Stimulated activated CD8-positive, alpha-beta memory T cell treated with anti-CD3 and anti-CD28 coated beads, Interleukin-12 subunit alpha, Interleukin-12 subunit beta, amount 100 ng/mL, for 24 hours (primary cell): ENCODE data around the gene MYPN.
"Not testable (repeated sequence)": the region's sequence is repeated elsewhere in the genome, so short reads cannot be mapped to it uniquely, and the experiment has no call there.

Experiments used
- DNase-seq: peaks from one replicate; pipeline ENCODE4 v3.0.0-alpha.2; 2020; ENCODE audit errors: extremely low read depth

Gene MYPN

DNA sequence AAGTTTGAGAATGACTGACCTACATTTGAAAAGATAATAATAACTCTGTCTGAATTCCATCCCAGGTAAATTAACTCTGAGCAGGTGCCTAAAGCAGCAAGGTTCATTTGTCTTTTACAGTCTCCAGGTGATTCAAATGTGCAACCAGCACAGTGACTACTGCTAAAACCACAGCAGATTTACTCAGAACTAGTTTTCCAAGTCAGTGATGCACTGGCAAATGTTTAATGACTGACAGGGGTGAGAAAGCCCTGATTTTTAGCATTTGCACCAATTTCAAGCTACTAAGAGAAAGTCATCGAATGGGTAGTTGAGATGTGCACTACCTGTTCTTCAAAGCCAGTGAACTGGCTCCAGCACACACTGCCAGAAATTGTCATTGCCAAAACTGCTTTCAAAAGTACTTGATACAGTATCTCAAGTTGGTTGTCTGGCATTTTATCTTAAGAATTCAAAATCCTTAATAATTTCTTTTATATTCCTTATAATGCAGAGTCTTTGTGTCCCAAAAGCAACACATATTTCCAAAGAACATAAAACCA is 62.3 kb downstream of the MYPN start:
- DNase-seq = no peak

DNA sequence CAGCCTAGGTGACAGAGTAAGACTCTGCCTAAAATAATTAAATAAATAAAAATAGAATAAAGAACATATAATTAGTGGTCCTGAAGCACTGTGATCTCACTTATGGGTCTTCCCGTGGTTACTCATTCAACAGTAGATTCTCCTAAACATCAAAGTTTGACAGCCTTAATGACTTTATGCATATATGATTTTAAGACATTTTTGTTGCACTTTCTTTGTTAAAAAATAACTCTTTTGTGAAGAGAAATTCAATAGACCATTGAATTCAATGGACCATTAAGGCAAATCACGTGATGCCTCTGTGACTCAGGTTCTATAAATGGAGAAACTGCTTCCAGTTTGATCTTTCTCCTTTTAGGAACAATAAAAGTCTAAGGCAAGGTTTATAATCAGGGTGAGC is 63.0 kb downstream of the MYPN start:
- no peak for DNase-seq

GRCh38 chr10:68175949-68176348 is 66.7 kb downstream of the MYPN start:
- no peak for DNase-seq

- no peak for DNase-seq
Observed at GRCh38 chr10:68176797-68177196, 67.5 kb downstream of the MYPN start.

- DNase-seq = no peak
Observed at GRCh38 chr10:68178592-68178991, 69.3 kb downstream of the MYPN start.

DNA sequence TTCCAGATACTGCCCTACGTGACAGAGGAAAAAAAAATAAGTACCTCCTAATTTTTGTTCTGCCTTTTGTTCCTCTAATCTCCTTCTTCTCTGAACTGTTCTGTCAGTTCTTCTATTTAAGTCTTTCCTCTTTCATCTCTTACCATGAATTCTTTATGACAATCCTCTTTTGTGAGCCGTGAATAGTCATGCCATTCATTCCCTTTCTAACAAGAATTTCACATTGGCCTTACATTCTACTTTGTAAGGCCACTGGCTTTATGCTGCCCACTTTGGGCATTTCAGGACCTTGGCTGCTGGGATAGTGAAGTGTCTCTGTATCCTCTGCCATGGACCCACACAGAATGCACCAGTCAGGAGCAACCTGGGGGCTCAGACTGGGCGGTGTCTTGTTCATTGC is 69.7 kb downstream of the MYPN start:
- no peak for DNase-seq

GRCh38 chr10:68180490-68180889 is 71.2 kb downstream of the MYPN start:
- no peak for DNase-seq

DNA sequence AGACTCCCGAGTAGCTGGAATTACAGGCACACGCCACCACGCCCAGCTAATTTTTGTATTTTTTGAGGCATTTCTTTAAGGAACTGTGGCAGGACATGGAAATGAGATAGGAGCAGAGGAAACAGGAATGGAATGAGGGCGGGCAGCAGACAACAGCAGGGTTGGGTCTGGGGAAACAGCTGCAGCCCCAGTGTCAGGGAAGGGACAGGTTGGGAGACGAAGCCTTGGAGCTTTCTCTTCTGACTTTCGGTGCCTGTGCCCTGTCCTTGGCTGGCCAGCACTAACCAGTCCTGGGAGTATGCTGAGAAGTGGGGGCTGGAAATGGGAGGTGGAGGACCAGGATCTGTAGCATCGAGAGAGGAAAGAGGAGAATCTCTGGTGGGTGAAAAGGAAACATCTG is 75.3 kb downstream of the MYPN start:
- no peak for DNase-seq

DNA sequence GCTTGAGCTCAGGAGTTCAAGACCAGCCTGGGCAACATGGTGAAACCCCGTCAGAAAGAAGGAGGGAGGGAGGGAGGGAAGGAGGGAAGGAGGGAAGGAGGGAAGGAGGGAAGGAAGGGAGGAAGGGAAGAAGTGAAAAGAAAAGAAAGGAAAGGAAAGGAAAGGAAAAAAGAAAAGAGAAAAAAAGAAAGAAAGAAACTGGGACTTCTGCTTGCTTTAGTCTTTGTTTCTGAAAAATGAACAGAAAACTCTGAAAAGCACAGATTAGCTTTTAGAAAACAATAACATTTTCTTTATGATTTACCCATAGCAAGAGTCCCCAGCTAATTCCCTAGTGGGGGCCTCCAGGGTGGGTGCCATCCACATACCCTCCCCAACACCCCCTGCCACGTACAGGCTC is 75.8 kb downstream of the MYPN start:
- no peak for DNase-seq

- DNase-seq = no peak
Observed at GRCh38 chr10:68188835-68189234, 79.5 kb downstream of the MYPN start.

- DNase-seq = no peak
Observed at GRCh38 chr10:68192113-68192512, 82.8 kb downstream of the MYPN start.

DNA sequence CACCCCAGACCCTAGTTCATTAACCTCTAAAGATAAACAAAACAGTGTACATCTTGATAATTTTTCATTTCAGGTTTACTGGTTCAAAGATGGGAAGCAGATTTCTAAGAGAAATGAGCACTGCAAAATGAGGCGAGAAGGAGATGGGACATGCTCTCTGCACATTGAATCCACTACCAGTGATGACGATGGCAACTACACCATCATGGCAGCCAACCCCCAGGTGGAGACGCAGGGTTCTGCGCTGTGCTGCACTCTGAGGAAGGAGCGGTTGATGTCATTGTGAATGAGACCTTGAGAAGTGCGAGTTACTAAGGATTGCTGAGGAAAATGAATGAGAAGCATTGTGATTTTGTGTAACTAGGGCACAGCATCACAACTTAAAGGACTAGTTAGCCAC is 85.0 kb downstream of the MYPN start:
- no peak for DNase-seq

DNA sequence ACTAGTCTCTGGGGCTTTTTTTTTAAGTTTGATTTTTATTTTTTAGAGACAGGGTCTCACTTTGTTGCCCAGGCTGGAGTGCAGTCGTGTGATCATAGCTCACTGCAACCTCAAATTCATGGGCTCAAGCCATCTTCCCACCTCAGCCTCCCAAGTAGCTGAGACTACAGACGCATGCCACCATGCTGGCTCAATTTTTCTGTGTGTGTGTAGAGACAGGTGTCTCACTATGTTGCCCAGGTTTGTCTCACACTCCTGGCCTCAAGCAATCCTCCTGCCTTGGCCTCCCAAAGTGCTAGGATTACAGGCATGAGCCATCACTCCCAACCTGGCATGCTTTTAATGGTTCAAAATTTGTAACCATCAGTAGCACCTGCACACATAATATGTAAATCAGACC is 86.5 kb downstream of the MYPN start:
- DNase-seq = not testable (repeated sequence)

GRCh38 chr10:68196701-68197100 is 87.4 kb downstream of the MYPN start:
- no peak for DNase-seq

- DNase-seq = no peak
Observed at GRCh38 chr10:68202960-68203353, 93.7 kb downstream of the MYPN start.

DNA sequence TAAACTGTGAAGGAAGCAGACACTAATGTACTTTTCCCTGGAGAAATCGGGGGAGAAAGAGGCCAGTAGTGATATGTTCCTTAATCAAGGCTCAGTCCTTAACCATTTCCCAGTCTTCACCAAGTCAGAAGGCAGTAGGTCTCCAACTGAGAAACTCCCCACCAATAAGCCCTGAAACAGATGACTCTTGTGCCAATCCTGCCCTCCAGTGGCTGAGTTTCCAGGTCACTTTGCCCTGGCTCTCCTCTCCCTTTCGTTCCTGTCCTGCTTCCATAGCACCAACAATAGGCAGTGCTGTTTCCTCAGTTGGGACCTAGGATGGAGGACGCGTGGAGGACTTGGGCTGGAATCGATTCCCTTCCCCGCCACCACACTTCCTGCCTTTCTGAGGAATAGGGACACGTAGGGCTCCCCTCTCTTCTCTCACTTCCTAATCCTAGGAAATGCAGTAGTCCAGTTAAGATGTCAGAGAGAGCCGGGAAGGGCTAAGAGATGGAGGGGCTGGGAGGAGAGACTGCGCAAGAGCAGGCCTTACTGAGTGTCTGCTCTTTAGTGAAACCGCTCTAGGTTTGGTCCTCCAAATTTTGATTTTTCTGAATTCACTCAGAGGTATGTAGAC is 99.2 kb downstream of the MYPN start:
- DNase-seq = no peak

- DNase-seq = no peak
Observed at GRCh38 chr10:68211669-68212068, 102.4 kb downstream of the MYPN start.

- DNase-seq = no peak
Observed at GRCh38 chr10:68212721-68213352, 103.5 kb downstream of the MYPN start.

GRCh38 chr10:68218786-68219185 is 109.5 kb downstream of the MYPN start:
- no peak for DNase-seq

GRCh38 chr10:68221196-68221595 is 111.9 kb downstream of the MYPN start:
- DNase-seq = no peak

- no peak for DNase-seq
Observed at GRCh38 chr10:68222391-68222790, 113.1 kb downstream of the MYPN start.

DNA sequence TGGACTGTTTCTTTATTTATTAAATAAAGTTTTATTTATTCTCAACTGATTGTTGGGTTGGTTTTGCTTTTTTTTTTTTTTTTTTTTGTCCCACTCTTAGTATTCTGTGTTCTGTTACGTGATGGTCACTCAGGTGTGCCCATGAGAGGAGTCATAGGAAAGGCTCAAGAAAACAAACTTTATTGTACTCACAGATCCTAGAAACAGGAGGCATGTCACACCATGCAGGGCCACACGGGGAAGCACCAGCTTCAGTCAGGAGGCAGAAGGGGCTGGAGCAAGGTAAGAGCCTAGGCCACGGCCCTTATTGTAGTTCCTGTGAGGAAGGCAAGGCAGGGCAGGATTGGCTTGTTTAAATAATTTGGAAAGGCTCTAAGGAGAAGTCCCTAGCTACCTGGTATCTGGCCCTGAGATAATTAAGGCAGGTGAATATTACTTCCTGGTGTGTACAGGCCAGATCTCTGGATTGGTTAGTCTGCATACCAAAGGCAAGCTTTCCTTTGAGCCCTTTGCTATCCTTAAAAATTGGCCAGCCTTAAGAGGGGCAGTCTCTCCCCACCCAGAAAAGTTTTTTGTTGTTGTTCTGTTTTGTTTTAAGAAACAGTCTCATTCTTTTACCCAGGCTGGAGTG is 114.4 kb downstream of the MYPN start:
- no peak for DNase-seq

DNA sequence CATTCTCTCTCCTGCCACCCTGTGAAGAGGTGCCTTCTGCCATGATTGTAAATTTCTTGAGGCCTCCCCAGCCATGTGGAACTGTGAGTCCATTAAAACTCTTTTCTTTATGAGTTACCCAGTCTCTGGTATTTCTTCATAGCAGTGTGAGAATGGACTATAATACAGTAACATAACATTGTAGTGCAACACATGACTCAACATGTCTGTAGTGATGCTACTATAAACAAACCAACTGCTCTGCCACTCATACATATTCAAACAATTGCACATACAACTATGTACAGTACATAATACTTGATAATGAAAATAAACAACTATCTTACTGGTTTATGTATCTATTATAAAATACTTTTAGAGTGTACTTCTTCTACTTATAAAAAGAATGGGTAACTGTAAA is 115.5 kb downstream of the MYPN start:
- no peak for DNase-seq
